Measurements from ENCODE around the gene BANK1. TPM values are rescaled to one million over a fixed set of nuclear protein-coding genes. Genes with fewer than 3 reads are reported as not detected.

The BANK1 gene
- total RNA-seq, 1 experiment from 2014 or later, result 2.2 TPM

GRCh38 chr4:101856149-101856548 lies 65.6 kb downstream of the BANK1 start:
- no peaks in the 10 kb centered on the region for H3K27me3 ChIP-seq (ENCODE audit: insufficient read depth, low read depth)
- TF ChIP-seq EZH2 (IDR thresholded peaks at IDR 0.05; ENCODE audit: low read depth), result no peak
- no peak for TF ChIP-seq CTCF (conservative IDR thresholded peaks at IDR 0.05)
- intact Hi-C loops (cut with micrococcal nuclease; ENCODE audit: unreplicated experiment), result no loop called here
- H3K4me1 ChIP-seq (replicated peaks; ENCODE audit: insufficient read depth), result no peaks in the 10 kb centered on the region
- DNase-seq, result no peak
- no peak overlapping the region for H3K4me3 ChIP-seq
- H2AFZ ChIP-seq, result no peak overlapping the region
- H4K20me1 ChIP-seq (ENCODE audit: insufficient read depth), result no peaks in the 10 kb centered on the region
- BruUV-seq (replicated peaks), result no TSS peak
- H3K4me2 ChIP-seq, result no peak overlapping the region
- no peaks in the 10 kb centered on the region for H3F3A ChIP-seq (ENCODE audit: insufficient read depth, low read depth)
- no peak overlapping the region for H3K27ac ChIP-seq
- ChIA-PET POLR2A (ENCODE audit: unreplicated experiment) (no interaction called here), CTCF (no interaction called here)
- H3K36me3 ChIP-seq (ENCODE audit: low read depth), result no peaks in the 10 kb centered on the region
- H3K79me2 ChIP-seq (ENCODE audit: low read depth), result no peaks in the 10 kb centered on the region
- H3K9me3 ChIP-seq (ENCODE audit: insufficient read depth, low read depth), result no peaks in the 10 kb centered on the region
- H3K9me2 ChIP-seq (ENCODE audit: insufficient read depth), result no peaks in the 10 kb centered on the region

- Histone ChIP-seq H3K9me2 (ENCODE audit: insufficient read depth) (no peaks in the 10 kb centered on the region), H4K20me1 (ENCODE audit: insufficient read depth) (no peaks in the 10 kb centered on the region), H3K79me2 (ENCODE audit: low read depth) (no peaks in the 10 kb centered on the region), H3K36me3 (ENCODE audit: low read depth) (no peaks in the 10 kb centered on the region), H3K4me2 (no peak overlapping the region), H3K4me3 (no peak overlapping the region), H2AFZ (no peak overlapping the region), H3K27ac (no peak overlapping the region), H3K27me3 (ENCODE audit: insufficient read depth, low read depth) (no peaks in the 10 kb centered on the region), H3K9me3 (ENCODE audit: insufficient read depth, low read depth) (no peaks in the 10 kb centered on the region), H3F3A (ENCODE audit: insufficient read depth, low read depth) (no peaks in the 10 kb centered on the region), H3K4me1 (replicated peaks; ENCODE audit: insufficient read depth) (no peaks in the 10 kb centered on the region)
- ChIA-PET POLR2A (ENCODE audit: unreplicated experiment) (no interaction called here), CTCF (no interaction called here)
- DNase-seq, result no peak
- no TSS peak for BruUV-seq (replicated peaks)
- TF ChIP-seq CTCF (conservative IDR thresholded peaks at IDR 0.05) (no peak), EZH2 (IDR thresholded peaks at IDR 0.05; ENCODE audit: low read depth) (no peak)
- intact Hi-C loops (cut with micrococcal nuclease; ENCODE audit: unreplicated experiment), result no loop called here
Measured at GRCh38 chr4:101857176-101857575, 66.6 kb downstream of the BANK1 start.

GRCh38 chr4:101858641-101859040 lies 68.1 kb downstream of the BANK1 start:
- CTCF ChIA-PET, result no interaction called here
- intact Hi-C loops (cut with micrococcal nuclease; ENCODE audit: unreplicated experiment), result no loop called here
- no TSS peak for BruUV-seq (replicated peaks)

GRCh38 chr4:101862595-101862994 lies 72.1 kb downstream of the BANK1 start:
- DNase-seq, result no peak
- intact Hi-C loops (cut with micrococcal nuclease; ENCODE audit: unreplicated experiment), result no loop called here
- no peaks in the 10 kb centered on the region for H3K9me3 ChIP-seq (ENCODE audit: insufficient read depth, low read depth)
- H3F3A ChIP-seq (ENCODE audit: insufficient read depth, low read depth), result peaks cover 16% of the 10 kb centered on the region; the same call in 1 of the 2 replicates
- CTCF ChIA-PET, result no interaction called here
- H3K4me3 ChIP-seq, result no peak overlapping the region
- H3K4me2 ChIP-seq, result no peak overlapping the region
- no peak overlapping the region for H3K27ac ChIP-seq
- no peak overlapping the region for H2AFZ ChIP-seq
- H3K9me2 ChIP-seq (ENCODE audit: insufficient read depth), result no peaks in the 10 kb centered on the region
- TF ChIP-seq EZH2 (IDR thresholded peaks at IDR 0.05; ENCODE audit: low read depth) (no peak), CTCF (conservative IDR thresholded peaks at IDR 0.05) (no peak)
- no peaks in the 10 kb centered on the region for H4K20me1 ChIP-seq (ENCODE audit: insufficient read depth)
- H3K27me3 ChIP-seq (ENCODE audit: insufficient read depth, low read depth), result no peaks in the 10 kb centered on the region
- no peaks in the 10 kb centered on the region for H3K79me2 ChIP-seq (ENCODE audit: low read depth)
- H3K4me1 ChIP-seq (replicated peaks; ENCODE audit: insufficient read depth), result 0 out of 2 replicates have a peak, but pooled peaks cover 14% of the 10 kb centered on the region
- no TSS peak for BruUV-seq (replicated peaks)
- POLR2A ChIA-PET (ENCODE audit: unreplicated experiment), result no interaction called here
- no peaks in the 10 kb centered on the region for H3K36me3 ChIP-seq (ENCODE audit: low read depth)

More at GRCh38 chr4:101858641-101859040, 68.1 kb downstream of the BANK1 start:
- Histone ChIP-seq H3K9me2 (ENCODE audit: insufficient read depth) (no peaks in the 10 kb centered on the region), H3K27me3 (ENCODE audit: insufficient read depth, low read depth) (no peaks in the 10 kb centered on the region), H3K4me1 (replicated peaks; ENCODE audit: insufficient read depth) (no peaks in the 10 kb centered on the region), H2AFZ (no peak overlapping the region), H3K36me3 (ENCODE audit: low read depth) (no peaks in the 10 kb centered on the region), H3K27ac (no peak overlapping the region), H3K79me2 (ENCODE audit: low read depth) (no peaks in the 10 kb centered on the region), H3K4me2 (no peak overlapping the region), H3K9me3 (ENCODE audit: insufficient read depth, low read depth) (no peaks in the 10 kb centered on the region), H3F3A (ENCODE audit: insufficient read depth, low read depth) (no peaks in the 10 kb centered on the region), H4K20me1 (ENCODE audit: insufficient read depth) (no peaks in the 10 kb centered on the region), H3K4me3 (no peak overlapping the region)
- TF ChIP-seq EZH2 (IDR thresholded peaks at IDR 0.05; ENCODE audit: low read depth), result no peak
- no peak for DNase-seq
- POLR2A ChIA-PET (ENCODE audit: unreplicated experiment), result interaction anchor here (0.7 kb wide), 1 partner anchor 84 kb away, joined by 5 read pairs; no protein-coding TSS in a partner anchor

Data from PC-9 (cell line).